GM12864 (cell line): ENCODE measurements around the gene WASHC4.
A peak's percentile ranks its signal among the peaks of the same experiment; 100 is the strongest.

ENCODE experiments used
- DNase-seq: peaks from one replicate; pipeline ENCODE4 v3.0.0-alpha.2; 2011; ENCODE audit warnings: low read depth
- H3K4me3 ChIP-seq: 2 replicates; pipeline ENCODE4 v1.5.1; 2011; ENCODE audit warnings: mild to moderate bottlenecking, low read depth, low read length, control low read depth
- CTCF ChIP-seq: IDR thresholded peaks from 2 replicates; pipeline ENCODE4 v1.5.1; 2011; ENCODE audit warnings: low read depth, mild to moderate bottlenecking, moderate library complexity, low read length, control low read depth, inconsistent platforms; ENCODE audit errors: missing control alignments

Gene WASHC4

GRCh38 chr12:105083551-105084105 is 23.9 kb upstream of the WASHC4 start:
- no peak for DNase-seq
- TF ChIP-seq CTCF, result peak; percentile 4

DNA sequence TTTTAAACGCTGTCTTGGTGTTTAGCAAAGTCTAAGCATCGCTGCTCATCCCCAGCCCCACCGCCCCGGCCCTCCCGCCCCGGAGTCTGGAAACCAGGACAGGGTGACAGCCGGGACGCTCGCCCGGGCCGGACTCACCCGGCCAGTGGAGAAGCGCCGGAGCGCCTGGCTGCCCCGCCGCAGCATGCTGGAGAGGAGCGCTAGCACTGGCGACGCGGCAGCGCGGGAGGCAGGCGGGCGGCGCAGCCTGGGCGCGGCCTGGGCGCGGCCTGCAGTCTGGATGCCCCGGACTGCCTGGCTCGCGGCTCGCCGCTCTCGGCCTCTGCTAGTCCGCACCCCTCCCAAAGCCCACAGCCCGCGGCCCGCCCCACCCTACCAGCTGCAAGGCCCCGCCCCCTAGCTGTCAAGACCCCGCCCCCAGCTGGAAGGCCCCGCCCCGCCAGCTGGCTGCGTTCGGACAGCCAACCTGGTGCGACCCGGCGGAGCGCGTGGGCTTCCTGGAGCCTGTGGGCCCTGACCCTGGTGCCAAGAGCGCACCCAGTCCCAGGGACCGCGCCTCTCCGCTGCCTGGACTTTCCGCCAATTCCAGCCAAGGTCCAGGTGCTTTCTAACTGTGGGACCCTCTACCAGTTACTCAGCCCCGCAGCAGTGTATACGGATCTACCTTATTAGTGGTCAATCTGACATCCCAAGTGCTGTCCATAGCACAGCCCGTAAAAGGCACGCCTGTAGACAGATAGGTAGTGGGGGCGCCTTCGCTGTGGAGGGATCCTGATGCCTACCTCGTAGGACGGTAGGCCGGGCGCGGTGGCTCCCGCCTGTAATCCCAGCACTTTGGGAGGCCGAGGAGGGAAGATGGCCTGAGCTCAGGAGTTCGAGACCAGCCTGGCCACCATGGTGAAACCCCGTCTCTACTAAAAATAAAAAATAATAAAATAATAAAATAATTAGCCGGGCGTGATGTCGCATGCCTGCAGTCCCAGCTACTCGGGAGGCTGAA is 23.0 kb upstream of the WASHC4 start, which contains the start of gene ALDH1L2:
Gene ALDH1L2, minus strand, starts transcription at position 208 of the 1,000 bp plus-strand sequence. Its CDS starts 22 bp downstream, at position 186.
- no peak for TF ChIP-seq CTCF
- H3K4me3 ChIP-seq, result peak within 1 kb of the TSS; percentile 76
- DNase-seq, result no peak

More at GRCh38 chr12:105083551-105084105, 23.9 kb upstream of the WASHC4 start:
- H3K4me3 ChIP-seq, result peak overlapping the region; percentile 76

DNA sequence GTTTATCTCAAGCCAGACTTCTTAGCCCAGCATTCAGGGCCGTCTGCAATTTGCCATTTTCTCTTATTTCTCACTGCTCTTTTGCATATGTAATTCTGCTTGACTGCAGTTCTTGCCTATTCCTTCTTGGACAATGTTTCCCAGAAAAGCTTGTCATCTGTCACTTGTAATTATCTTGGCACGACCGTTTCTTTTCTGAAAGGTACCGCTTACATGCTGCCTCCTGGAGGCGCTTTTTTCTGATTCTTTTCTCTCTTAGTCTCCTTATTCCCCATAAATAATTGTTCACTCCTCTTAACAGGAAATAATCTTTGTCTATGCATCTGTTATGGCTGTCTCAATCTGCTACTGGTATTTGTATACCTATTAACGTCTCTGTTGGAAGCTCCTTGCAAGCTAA is 22.0 kb upstream of the WASHC4 start:
- no peak for DNase-seq
- TF ChIP-seq CTCF, result no peak
- H3K4me3 ChIP-seq, result no peak overlapping the region

DNA sequence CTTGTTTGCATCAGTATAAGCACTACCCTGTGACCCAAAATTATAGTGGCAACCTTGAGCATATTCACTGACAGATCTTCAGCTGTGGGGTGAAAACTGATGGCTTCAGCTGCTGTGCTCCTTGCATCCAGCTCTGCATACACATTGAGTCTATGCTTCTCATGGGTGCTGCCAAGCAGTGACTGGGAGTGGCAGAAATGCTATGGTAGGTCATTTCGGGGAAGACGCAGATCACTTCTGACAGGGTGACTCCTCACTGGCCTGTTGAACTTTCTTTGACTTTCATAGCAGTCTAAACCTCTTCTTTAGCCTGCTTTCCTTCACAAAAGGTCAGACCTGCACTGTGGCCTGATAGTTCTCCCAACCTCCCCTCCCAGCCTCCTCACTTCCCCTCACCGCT is 17.7 kb upstream of the WASHC4 start:
- DNase-seq, result no peak
- no peak overlapping the region for H3K4me3 ChIP-seq
- TF ChIP-seq CTCF, result no peak

GRCh38 chr12:105090361-105090760 is 17.2 kb upstream of the WASHC4 start:
- no peak for DNase-seq
- no peak overlapping the region for H3K4me3 ChIP-seq
- no peak for TF ChIP-seq CTCF

DNA sequence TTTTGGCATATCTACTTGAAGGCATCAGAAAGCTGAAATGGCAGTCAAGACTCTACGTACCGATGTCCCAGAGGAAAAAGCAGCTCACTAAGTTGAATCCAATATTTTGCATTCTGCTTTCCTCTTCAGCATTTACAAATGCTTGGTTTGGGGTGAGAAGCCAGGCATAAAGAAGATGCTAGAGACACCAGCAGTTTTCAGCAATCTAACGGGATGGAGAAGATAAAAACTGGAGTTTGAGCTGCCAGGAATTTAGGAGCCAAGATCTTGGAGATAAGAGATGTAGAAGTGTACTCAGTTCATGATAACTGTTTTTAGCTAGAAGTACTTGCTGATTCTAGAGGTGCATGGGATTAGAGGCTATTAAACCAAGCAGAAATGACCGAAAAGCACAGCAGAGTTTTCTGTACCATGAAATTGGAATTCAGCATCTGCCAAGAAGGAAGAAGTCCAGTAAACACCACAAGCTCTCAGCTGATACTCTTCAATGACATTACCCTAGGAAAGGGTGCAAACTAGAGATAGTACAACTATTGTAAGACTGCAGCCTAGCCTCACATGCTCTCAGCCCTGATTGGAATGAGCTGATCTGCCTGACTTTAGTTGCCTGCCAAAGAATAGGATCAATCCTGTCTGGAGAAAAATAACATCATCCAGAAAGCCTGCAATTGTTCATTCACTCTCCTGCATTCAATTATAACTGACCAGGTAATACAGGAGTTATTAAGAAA is 15.9 kb upstream of the WASHC4 start:
- no peak overlapping the region for H3K4me3 ChIP-seq
- TF ChIP-seq CTCF, result no peak
- no peak for DNase-seq
